HCT116 (cell line): Measurements from ENCODE around the gene SPDYE4. TPM values are rescaled to one million over a fixed set of nuclear protein-coding genes. Genes with fewer than 3 reads are reported as not detected.

ENCODE experiments used
- ATAC-seq: fragments of 200-7000 bp; cut with Tn5 transposase; 2 replicates; pipeline ENCODE4 v1.9.1; 2020; ENCODE audit warnings: mild to moderate bottlenecking, moderate library complexity
- BruUV-seq: library from RNA; stranded (reverse); fragments of 400-500 nt; replicated peaks from 2 replicates; lab custom pipeline; 2021; lab: Mats Ljungman, UMichigan
- CTCF ChIA-PET: fragments of 300-600 bp; sonication (Branson Sonifier 250); formaldehyde crosslinking; loops from one replicate; lab custom pipeline; 2021; ENCODE audit warnings: antibody characterized with exemption; lab: Charles Lee
- POLR2A ChIA-PET: fragments of 300-600, 350-600 bp; sonication (Branson Sonifier 250); formaldehyde crosslinking; loops from one replicate; lab custom pipeline; 2021; ENCODE audit warnings: antibody characterized with exemption; lab: Charles Lee
- RAD21 ChIA-PET, 2 experiments: fragments of 300-600 bp; sonication (Branson Sonifier 250); formaldehyde crosslinking; loops; one replicate each; lab custom pipeline; 2023; ENCODE audit warnings: low total read pairs in 2 of 2; ENCODE audit not compliant: uncharacterized antibody in 2 of 2, unreplicated experiment in 2 of 2, low non-redundant PET in 1 of 2; lab: Charles Lee
- DNase-seq: peaks from one replicate; pipeline ENCODE4 v3.0.0-alpha.2; 2010; ENCODE audit warnings: low read depth, low spot score
- H2AFZ ChIP-seq: fragments of 200-600 bp; shearing (Covaris generic), sonication (generic); 2 replicates; pipeline ENCODE4 v1.6.1; 2017; ENCODE audit warnings: low read depth, mixed run types, mixed read lengths, antibody characterized with exemption, low read length; ENCODE audit not compliant: poor library complexity, severe bottlenecking
- H3K27ac ChIP-seq: 2 replicates; pipeline ENCODE4 v1.5.1; 2012; ENCODE audit warnings: low read depth, low read length
- H3K27me3 ChIP-seq: fragments of 200-600 bp; sonication (generic); 2 replicates; pipeline ENCODE4 v1.6.1; 2016; ENCODE audit warnings: mixed run types, low read length, mixed read lengths; ENCODE audit not compliant: insufficient read depth
- H3K36me3 ChIP-seq, 2 experiments: fragments of 200-500 bp in 1 of 2; fragments of 200-600 bp in 1 of 2; sonication (Bioruptor generic) in 1 of 2; sonication (generic) in 1 of 2; 2 replicates each; pipeline versions ENCODE4 v1.5.1 to v1.6.1; 2014 to 2016; ENCODE audit warnings: low read length in 2 of 2, inconsistent platforms in 1 of 2, mixed read lengths in 1 of 2, mixed run types in 1 of 2; ENCODE audit not compliant: insufficient read depth in 2 of 2, control insufficient read depth in 1 of 2
- H3K4me1 ChIP-seq, 2 experiments: fragments of 200-600 bp in 1 of 2; sonication (generic) in 1 of 2; 2 replicates each; pipeline versions ENCODE4 v1.5.1 to v1.6.1; 2012 to 2017; ENCODE audit warnings: low read length in 2 of 2, inconsistent platforms in 1 of 2, mild to moderate bottlenecking in 1 of 2, mixed read lengths in 1 of 2, mixed run types in 1 of 2, moderate library complexity in 1 of 2; ENCODE audit not compliant: insufficient read depth in 2 of 2, control insufficient read depth in 1 of 2
- H3K4me2 ChIP-seq: fragments of 200-600 bp; sonication (generic); 2 replicates; pipeline ENCODE4 v1.6.1; 2017; ENCODE audit warnings: mixed run types, low read length, mixed read lengths
- H3K4me3 ChIP-seq, 2 experiments: fragments of 200-600 bp in 1 of 2; sonication (generic) in 1 of 2; replicated peaks in 1 of 2; 2 replicates each; pipeline ENCODE4 v1.5.1; 2011 to 2016; ENCODE audit warnings: low read length in 2 of 2, control low read depth in 1 of 2, low read depth in 1 of 2, mild to moderate bottlenecking in 1 of 2, mixed read lengths in 1 of 2, mixed run types in 1 of 2
- H3K79me2 ChIP-seq: fragments of 200-600 bp; sonication (generic); 2 replicates; pipeline ENCODE4 v1.6.1; 2017; ENCODE audit warnings: mild to moderate bottlenecking, mixed run types, low read length, moderate library complexity, mixed read lengths; ENCODE audit not compliant: insufficient read depth
- H3K9ac ChIP-seq: fragments of 200-600 bp; sonication (generic); 2 replicates; pipeline ENCODE4 v1.6.1; 2016; ENCODE audit warnings: low read length, mixed read lengths
- H3K9me2 ChIP-seq: fragments of 200-600 bp; sonication (generic), shearing (Covaris generic); 2 replicates; pipeline ENCODE4 v1.6.1; 2017; ENCODE audit warnings: mixed run types, mild to moderate bottlenecking, moderate library complexity; ENCODE audit not compliant: insufficient read depth
- H3K9me3 ChIP-seq, 2 experiments: fragments of 200-500 bp in 1 of 2; fragments of 200-600 bp in 1 of 2; sonication (Bioruptor generic) in 1 of 2; sonication (generic) in 1 of 2; 2 replicates each; pipeline ENCODE4 v1.6.1; 2014 to 2017; ENCODE audit warnings: low read length in 2 of 2, mixed read lengths in 2 of 2, inconsistent platforms in 1 of 2, low read depth in 1 of 2, mild to moderate bottlenecking in 1 of 2, mixed run types in 1 of 2, moderate library complexity in 1 of 2; ENCODE audit not compliant: control insufficient read depth in 1 of 2, insufficient read depth in 1 of 2
- H4K20me1 ChIP-seq: fragments of 200-600 bp; sonication (generic), shearing (Covaris generic); 2 replicates; pipeline ENCODE4 v1.6.1; 2017; ENCODE audit warnings: mixed run types, mild to moderate bottlenecking, moderate library complexity; ENCODE audit not compliant: insufficient read depth
- REST ChIP-seq: IDR thresholded peaks from 2 replicates; pipeline ENCODE4 v1.6.1; 2012; ENCODE audit warnings: low read depth
- intact Hi-C: fragments of 100-400 bp; cut with micrococcal nuclease; formaldehyde crosslinking; loops from 2 replicates; pipeline ENCODE4 v1.10.0; 2022
- total RNA-seq: library from RNA; stranded (reverse); gene quantifications from one replicate; pipeline ENCODE4 v1.2.1, GENCODE V29; 2021; ENCODE audit not compliant: unreplicated experiment

Gene SPDYE4
- total RNA-seq, 1 experiment from 2014 or later: not detected

GRCh38 chr17:8766731-8767130 is 8.4 kb upstream of the SPDYE4 start:
- intact Hi-C loops: no loop called here
- no TSS peak for BruUV-seq

More at GRCh38 chr17:8766731-8767130, 8.4 kb upstream of the SPDYE4 start:
- Histone ChIP-seq H3K27me3 (peaks cover 3% of the 10 kb centered on the region; the same call in 1 of the 2 replicates), H3K4me3 (no peak overlapping the region), H3K4me1 (no peaks in the 10 kb centered on the region), H3K79me2 (no peaks in the 10 kb centered on the region), H3K9me3 (no peaks in the 10 kb centered on the region), H3K4me2 (no peak overlapping the region), H3K27ac (no peak overlapping the region), H3K36me3 (no peaks in the 10 kb centered on the region), H3K9me2 (no peaks in the 10 kb centered on the region), H4K20me1 (no peaks in the 10 kb centered on the region), H2AFZ (no peak overlapping the region), H3K9ac (no peak overlapping the region)
- TF ChIP-seq REST: no peak
- POLR2A ChIA-PET: no interaction called here
- ATAC-seq (no peak), DNase-seq (no peak)
- RAD21 ChIA-PET: no interaction called here
- CTCF ChIA-PET: no interaction called here
